Activated CD4-positive, alpha-beta T cell treated with anti-CD3 and anti-CD28 coated beads for 1 hour (primary cell): Measurements from ENCODE around the gene KRT2.
A peak's percentile ranks its signal among the peaks of the same experiment; 100 is the strongest.

Experiments
- DNase-seq: peaks from one replicate; pipeline ENCODE4 v3.0.0-alpha.2; 2020

KRT2 gene

GRCh38 chr12:52636189-52636588, 15.8 kb downstream of the KRT2 start:
- peak; percentile 4 for DNase-seq

- peak; percentile 2 for DNase-seq
Measured at GRCh38 chr12:52634266-52635056, 17.6 kb downstream of the KRT2 start.

- DNase-seq = peak; percentile 7
Measured at GRCh38 chr12:52633383-52633782, 18.6 kb downstream of the KRT2 start.

- DNase-seq = no peak
Measured at GRCh38 chr12:52632656-52633055, 19.4 kb downstream of the KRT2 start.

- peak; percentile 2 for DNase-seq
Measured at GRCh38 chr12:52631676-52632459, 20.1 kb downstream of the KRT2 start.

GRCh38 chr12:52631264-52631663, 20.7 kb downstream of the KRT2 start:
- peak; percentile 4 for DNase-seq

- peak; percentile 4 for DNase-seq
Measured at GRCh38 chr12:52630599-52631200, 21.3 kb downstream of the KRT2 start.

GRCh38 chr12:52630008-52630500, 22.0 kb downstream of the KRT2 start:
- DNase-seq = peak; percentile 5

GRCh38 chr12:52629281-52630007, 22.6 kb downstream of the KRT2 start:
- peak; percentile 4 for DNase-seq

- DNase-seq = no peak
Measured at GRCh38 chr12:52628841-52629240, 23.2 kb downstream of the KRT2 start.

GRCh38 chr12:52628111-52628507, 23.9 kb downstream of the KRT2 start:
- no peak for DNase-seq

- no peak for DNase-seq
Measured at GRCh38 chr12:52627395-52628110, 24.5 kb downstream of the KRT2 start.

- no peak for DNase-seq
Measured at GRCh38 chr12:52622349-52622748, 29.7 kb downstream of the KRT2 start.

- no peak for DNase-seq
Measured at GRCh38 chr12:52618866-52619265, 33.1 kb downstream of the KRT2 start.

- DNase-seq = no peak
Measured at GRCh38 chr12:52618216-52618615, 33.8 kb downstream of the KRT2 start, which contains the start of gene KRT73. Gene KRT73 (minus strand): TSS chr12:52618559. CDS start chr12:52618524, 35 bp downstream.

- no peak for DNase-seq
Measured at GRCh38 chr12:52617403-52617785, 34.6 kb downstream of the KRT2 start.

- no peak for DNase-seq
Measured at GRCh38 chr12:52616680-52617402, 35.2 kb downstream of the KRT2 start.

GRCh38 chr12:52615912-52616311, 36.1 kb downstream of the KRT2 start:
- DNase-seq = no peak

GRCh38 chr12:52615208-52615868, 36.7 kb downstream of the KRT2 start:
- DNase-seq = no peak

- DNase-seq = no peak
Measured at GRCh38 chr12:52614381-52615207, 37.4 kb downstream of the KRT2 start.
